HepG2 (cell line): ENCODE measurements around the gene TAMALIN. TPM values are rescaled to one million over a fixed set of nuclear protein-coding genes. Genes with fewer than 3 reads are reported as not detected.

ENCODE experiments used
- CBFB ChIP-seq: sonication (generic); formaldehyde crosslinking; IDR thresholded peaks from 2 replicates; pipeline ENCODE4 v1.4.0; 2020; ENCODE audit warnings: missing genetic modification reagents
- CTCF ChIP-seq: sonication (generic); formaldehyde crosslinking; IDR thresholded peaks from 2 replicates; pipeline ENCODE4 v1.5.0; 2020; ENCODE audit warnings: mild to moderate bottlenecking, missing genetic modification reagents, moderate library complexity
- HIC2 ChIP-seq: sonication (generic); formaldehyde crosslinking; IDR thresholded peaks from 2 replicates; pipeline ENCODE4 v1.9.0; 2022; ENCODE audit warnings: low read depth, missing genetic modification reagents
- KDM3A ChIP-seq: IDR thresholded peaks from 2 replicates; pipeline ENCODE4 v1.6.1; 2018; ENCODE audit warnings: low read depth, missing compliant biosample characterization
- MAZ ChIP-seq, 2 experiments: sonication (generic) in 1 of 2; formaldehyde crosslinking in 1 of 2; IDR thresholded peaks; 2 replicates each; pipeline versions ENCODE4 v1.5.0 to v1.6.1; 2012 to 2020; ENCODE audit warnings: low read depth in 2 of 2, mild to moderate bottlenecking in 2 of 2, borderline replicate concordance in 1 of 2, improper control_type of control experiment in 1 of 2, low read length in 1 of 2, missing genetic modification reagents in 1 of 2, moderate library complexity in 1 of 2
- NFRKB ChIP-seq: fragments of 450-650 bp; IDR thresholded peaks from 2 replicates; pipeline ENCODE4 v1.6.1; 2017
- PREB ChIP-seq: sonication (generic); formaldehyde crosslinking; IDR thresholded peaks from 2 replicates; pipeline ENCODE4 v1.4.0; 2020; ENCODE audit warnings: missing genetic modification reagents
- TFDP1 ChIP-seq: IDR thresholded peaks from 2 replicates; pipeline ENCODE4 v1.6.1; 2016; ENCODE audit warnings: missing compliant biosample characterization, missing genetic modification reagents, borderline replicate concordance
- YEATS4 ChIP-seq: sonication (generic); formaldehyde crosslinking; IDR thresholded peaks from 2 replicates; pipeline ENCODE4 v1.4.0; 2020; ENCODE audit warnings: missing genetic modification reagents, borderline replicate concordance
- ZNF510 ChIP-seq: sonication (generic); formaldehyde crosslinking; IDR thresholded peaks from 2 replicates; pipeline ENCODE4 v1.4.0; 2020; ENCODE audit warnings: low read depth, mild to moderate bottlenecking, missing genetic modification reagents
- ZNF574 ChIP-seq: sonication (generic); formaldehyde crosslinking; IDR thresholded peaks from 2 replicates; pipeline ENCODE4 v1.4.0; 2020; ENCODE audit warnings: missing genetic modification reagents
- ZNF687 ChIP-seq: sonication (generic); formaldehyde crosslinking; IDR thresholded peaks from 2 replicates; pipeline ENCODE4 v1.5.1; 2020; ENCODE audit warnings: mild to moderate bottlenecking, missing genetic modification reagents, moderate library complexity
- ZNF768 ChIP-seq: sonication (generic); formaldehyde crosslinking; IDR thresholded peaks from 2 replicates; pipeline ENCODE4 v1.4.0; 2020; ENCODE audit warnings: missing genetic modification reagents
- ZNF782 ChIP-seq: sonication (generic); formaldehyde crosslinking; IDR thresholded peaks from 2 replicates; pipeline ENCODE4 v1.4.0; 2020; ENCODE audit warnings: missing genetic modification reagents, mild to moderate bottlenecking, borderline replicate concordance
- polyA plus RNA-seq, 8 experiments: library from polyadenylated mRNA; depleted of rRNA in 3 of 8; stranded (reverse) in 7 of 8; unstranded in 1 of 8; fragments of >200 nt; fragmentation: Illumina TruSeq in 4 of 8; extraction: Trizol in 4 of 8; gene quantifications; 2 replicates each; pipeline versions ENCODE4 v1.2.1 to v1.2.3, GENCODE V29; 2011 to 2016; ENCODE audit warnings: low read depth in 4 of 8, missing spikeins in 1 of 8, mixed read lengths in 1 of 8; ENCODE audit not compliant: insufficient read depth in 1 of 8
- total RNA-seq, 5 experiments: library from RNA; depleted of rRNA; stranded (reverse); fragments of >200 nt; fragmentation: Illumina TruSeq; extraction: Trizol; gene quantifications; 2 replicates each; pipeline ENCODE4 v1.2.3, GENCODE V29; 2016; ENCODE audit warnings: low read depth in 1 of 5

TAMALIN gene
- total and polyA plus RNA-seq, 2 of the 13 experiments (the other 11 are each of a cell fraction or from before 2014, with no cell fraction given) = 2.9 to 10.9 TPM

GRCh38 chr12:52020539-52021336 is 14.0 kb downstream of the TAMALIN start (continued):
- TF ChIP-seq MAZ (IDR thresholded peaks at IDR 0.05; ENCODE audit: borderline replicate concordance, low read depth, low read length) = no peak
- peak; percentile 48; the same call in 1 of the 2 replicates for TF ChIP-seq MAZ (CRISPR knock-in tag; IDR thresholded peaks at IDR 0.05; ENCODE audit: low read depth)
- no peak for TF ChIP-seq NFRKB
- TF ChIP-seq KDM3A (CRISPR knock-in tag) = peak; percentile 35; the same call in 1 of the 2 replicates
- no peak for TF ChIP-seq CBFB (CRISPR knock-in tag)
- TF ChIP-seq HIC2 (CRISPR knock-in tag) = no peak
- no peak for TF ChIP-seq ZNF782 (CRISPR knock-in tag)
- TF ChIP-seq ZNF768 = peak; percentile 19; the same call in 1 of the 2 replicates
- no peak for TF ChIP-seq ZNF510 (CRISPR knock-in tag)
- no peak for TF ChIP-seq PREB (CRISPR knock-in tag)
- TF ChIP-seq CTCF (CRISPR knock-in tag) = peak; percentile 91
- no peak for TF ChIP-seq TFDP1 (CRISPR knock-in tag)
- no peak for TF ChIP-seq YEATS4 (CRISPR knock-in tag)
- TF ChIP-seq ZNF574 (CRISPR knock-in tag) = peak; percentile 66
- TF ChIP-seq ZNF687 = peak; percentile 29; the same call in 1 of the 2 replicates
